ENCODE results near the gene ENO1.
A peak's percentile ranks its signal among the peaks of the same experiment; 100 is the strongest.
"Not testable (repeated sequence)": the region's sequence is repeated elsewhere in the genome, so short reads cannot be mapped to it uniquely, and the experiment has no call there.

The ENO1 gene

GRCh38 chr1:8892026-8892425 lies 13.5 kb upstream of the ENO1 start:
- H3K4me3 ChIP-seq, result no peak overlapping the region
- no peak for TF ChIP-seq CTCF (IDR thresholded peaks at IDR 0.05)
- peak overlapping the region in 1 of 2 donors; percentile 85 for H3K27ac ChIP-seq
- DNase-seq (ENCODE audit: low spot score), result no peak

DNA sequence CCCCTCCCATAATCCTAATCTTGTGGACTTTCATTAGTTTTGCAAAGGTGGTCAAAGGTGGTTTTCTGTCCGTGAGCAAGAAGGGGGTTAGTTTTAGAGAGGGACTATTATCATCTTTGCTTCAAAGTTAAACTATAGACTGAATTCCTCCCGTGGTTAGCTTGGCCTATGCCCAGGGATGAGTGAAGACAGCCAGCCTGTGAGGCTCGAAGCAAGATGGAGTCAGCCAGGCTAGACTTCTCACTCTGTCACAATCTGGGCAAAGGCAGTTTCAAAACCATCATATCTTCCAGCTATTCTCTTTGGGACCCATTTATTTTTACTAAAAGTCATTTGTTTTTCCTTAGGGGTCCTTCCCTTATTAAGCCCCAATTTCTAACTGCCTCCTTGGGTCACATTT lies 12.9 kb upstream of the ENO1 start:
- Histone ChIP-seq H3K27ac (peak overlapping the region in 1 of 2 donors; percentile 85), H3K4me3 (no peak overlapping the region)
- TF ChIP-seq CTCF (IDR thresholded peaks at IDR 0.05), result no peak
- no peak for DNase-seq (ENCODE audit: low spot score)

GRCh38 chr1:8889925-8890785 lies 11.7 kb upstream of the ENO1 start:
- TF ChIP-seq CTCF (IDR thresholded peaks at IDR 0.05), result no peak
- peak; percentile 93 for DNase-seq (ENCODE audit: low spot score)
- Histone ChIP-seq H3K27ac (peak overlapping the region; percentile 58 to 85), H3K4me3 (peak overlapping the region; percentile 41)

GRCh38 chr1:8889103-8889846 lies 10.8 kb upstream of the ENO1 start:
- peak overlapping the region; percentile 41 for H3K4me3 ChIP-seq
- H3K27ac ChIP-seq, result peak overlapping the region; percentile 58 to 85
- no peak for DNase-seq (ENCODE audit: low spot score)
- no peak for TF ChIP-seq CTCF (IDR thresholded peaks at IDR 0.05)

DNA sequence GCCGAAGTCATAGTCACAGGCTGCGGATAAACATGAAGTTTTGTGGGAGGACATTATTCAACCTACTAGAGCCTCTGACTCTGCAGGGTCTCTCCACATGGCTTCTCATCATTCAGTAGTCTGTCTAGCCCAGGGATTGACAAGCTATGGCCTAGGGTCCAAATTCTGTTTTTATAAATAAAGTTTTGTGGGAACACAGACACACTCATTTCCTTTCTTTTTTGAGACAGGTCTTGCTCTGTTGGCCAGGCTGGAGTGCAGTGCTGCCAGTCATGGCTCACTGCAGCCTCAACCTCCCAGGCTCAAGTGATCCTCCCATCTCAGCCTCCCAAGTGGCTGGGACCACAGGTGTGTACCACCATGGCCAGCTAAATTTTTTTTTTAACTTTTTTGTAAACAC lies 8.1 kb upstream of the ENO1 start:
- no peak for DNase-seq (ENCODE audit: low spot score)
- no peak for TF ChIP-seq CTCF (IDR thresholded peaks at IDR 0.05)
- Histone ChIP-seq H3K27ac (no peak overlapping the region), H3K4me3 (no peak overlapping the region)

DNA sequence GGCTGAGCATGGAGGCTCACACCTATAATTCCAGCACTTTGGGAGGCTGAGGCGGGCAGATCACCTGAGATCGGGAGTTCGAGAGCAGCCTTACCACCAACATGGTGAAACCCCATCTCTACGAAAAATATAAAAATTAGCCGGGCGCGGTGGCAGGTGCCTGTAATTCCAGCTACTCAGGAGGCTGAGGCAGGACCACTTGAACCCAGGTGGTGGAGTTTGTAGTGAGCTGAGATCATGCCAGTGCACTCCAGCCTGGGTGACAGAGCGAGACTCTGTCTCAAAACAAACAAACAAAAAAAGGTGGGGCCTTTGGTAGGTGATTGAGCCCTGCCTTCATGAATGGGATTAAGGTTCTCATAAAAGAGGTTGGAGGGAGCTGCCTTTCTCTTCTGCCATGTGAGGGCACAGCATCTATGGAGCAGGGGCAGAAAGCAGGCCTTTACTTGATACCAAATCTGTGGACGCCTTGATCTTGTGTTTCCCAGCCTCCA lies 7.6 kb upstream of the ENO1 start:
- not testable (repeated sequence) for H3K27ac ChIP-seq; DNase-seq (ENCODE audit: low spot score); H3K4me3 ChIP-seq

DNA sequence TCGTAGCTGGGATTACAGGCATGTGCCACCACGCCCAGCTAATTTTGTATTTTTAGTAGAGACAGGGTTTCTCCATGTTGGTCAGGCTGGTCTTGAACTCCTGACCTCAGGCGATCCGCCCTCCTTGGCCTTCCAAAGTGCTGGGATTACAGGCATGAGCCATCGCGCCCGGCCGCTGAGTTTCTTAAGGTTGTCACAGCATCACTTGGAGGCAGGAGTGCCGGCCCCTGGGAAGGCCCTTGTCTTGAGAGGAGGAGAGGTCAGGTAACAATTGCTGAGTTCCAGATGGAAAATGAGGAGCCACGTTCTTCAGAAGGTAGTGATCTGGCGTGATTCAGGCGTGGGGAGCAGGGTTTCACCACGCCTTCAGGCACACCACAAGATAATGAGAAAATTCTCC lies 5.6 kb upstream of the ENO1 start:
- not testable (repeated sequence) for H3K4me3 ChIP-seq; DNase-seq (ENCODE audit: low spot score); H3K27ac ChIP-seq

DNA sequence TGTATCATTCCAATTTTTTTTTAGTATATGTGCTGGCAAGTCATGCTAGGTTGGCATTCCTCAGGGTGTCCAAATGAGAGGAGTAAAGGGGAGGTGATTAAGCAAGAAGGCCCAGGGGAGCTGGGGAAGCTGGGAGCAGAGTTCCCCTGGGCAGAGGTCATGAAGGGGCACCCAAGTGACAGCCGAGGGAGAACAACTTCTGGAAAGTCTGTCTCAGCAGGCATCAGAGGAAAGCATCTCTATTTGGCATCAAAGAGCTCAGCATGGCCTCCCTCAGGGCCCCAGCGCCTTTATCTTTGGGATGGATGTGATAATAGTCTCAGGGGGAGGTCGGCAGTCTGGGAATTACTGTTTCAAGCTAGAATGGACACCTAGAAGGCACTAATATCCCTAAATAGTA lies 5.0 kb upstream of the ENO1 start:
- no peak for TF ChIP-seq CTCF (IDR thresholded peaks at IDR 0.05)
- Histone ChIP-seq H3K27ac (no peak overlapping the region), H3K4me3 (no peak overlapping the region)
- DNase-seq (ENCODE audit: low spot score), result no peak

All from coronary artery (tissue), 2 donors.